ENCODE data around the gene SEC23IP. TPM values are rescaled to one million over a fixed set of nuclear protein-coding genes. Genes with fewer than 3 reads are reported as not detected.

SEC23IP gene
- total RNA-seq, 1 donor from 2014 or later: 72.9 TPM

DNA sequence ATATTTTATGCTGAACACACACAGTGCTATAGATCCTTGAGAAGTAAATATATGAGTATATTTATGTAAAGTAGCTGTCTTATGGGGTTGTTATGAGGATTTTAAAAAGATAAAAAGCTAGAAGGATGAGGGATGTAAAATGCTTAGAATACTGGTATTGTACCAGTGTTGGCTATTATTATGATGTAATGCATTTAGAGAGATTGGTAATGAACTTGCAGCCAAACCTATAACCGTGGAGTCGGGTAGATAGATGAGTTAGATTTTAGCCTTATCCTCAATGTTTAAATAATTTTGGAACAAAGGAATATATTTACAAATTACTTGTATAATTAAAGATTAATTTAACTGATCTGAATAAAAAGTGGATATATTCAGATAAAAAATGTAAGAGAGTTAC lies 99.3 kb downstream of the SEC23IP start:
- no peak overlapping the region for H3K4me3 Mint-ChIP-seq
- no peaks in the 10 kb centered on the region for H3K9me3 Mint-ChIP-seq
- no peaks in the 10 kb centered on the region for H3K36me3 Mint-ChIP-seq
- no peak overlapping the region for H3K27ac Mint-ChIP-seq
- TF ChIP-seq, protein P1, sequence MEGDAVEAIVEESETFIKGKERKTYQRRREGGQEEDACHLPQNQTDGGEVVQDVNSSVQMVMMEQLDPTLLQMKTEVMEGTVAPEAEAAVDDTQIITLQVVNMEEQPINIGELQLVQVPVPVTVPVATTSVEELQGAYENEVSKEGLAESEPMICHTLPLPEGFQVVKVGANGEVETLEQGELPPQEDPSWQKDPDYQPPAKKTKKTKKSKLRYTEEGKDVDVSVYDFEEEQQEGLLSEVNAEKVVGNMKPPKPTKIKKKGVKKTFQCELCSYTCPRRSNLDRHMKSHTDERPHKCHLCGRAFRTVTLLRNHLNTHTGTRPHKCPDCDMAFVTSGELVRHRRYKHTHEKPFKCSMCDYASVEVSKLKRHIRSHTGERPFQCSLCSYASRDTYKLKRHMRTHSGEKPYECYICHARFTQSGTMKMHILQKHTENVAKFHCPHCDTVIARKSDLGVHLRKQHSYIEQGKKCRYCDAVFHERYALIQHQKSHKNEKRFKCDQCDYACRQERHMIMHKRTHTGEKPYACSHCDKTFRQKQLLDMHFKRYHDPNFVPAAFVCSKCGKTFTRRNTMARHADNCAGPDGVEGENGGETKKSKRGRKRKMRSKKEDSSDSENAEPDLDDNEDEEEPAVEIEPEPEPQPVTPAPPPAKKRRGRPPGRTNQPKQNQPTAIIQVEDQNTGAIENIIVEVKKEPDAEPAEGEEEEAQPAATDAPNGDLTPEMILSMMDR (conservative IDR thresholded peaks at IDR 0.05): no peak
- no peak for DNase-seq (ENCODE audit: extremely low spot score, unreplicated experiment)
- H3K27me3 Mint-ChIP-seq: peaks cover 10% of the 10 kb centered on the region
- no peaks in the 10 kb centered on the region for H3K4me1 Mint-ChIP-seq (ENCODE audit: unreplicated experiment)

Small RNA genes lying within 50 kb of the gene (microRNA-seq; reads per million reads assigned to microRNA genes)
- gene MIR4682: not detected

Other genes starting within 250 kb of the SEC23IP start
- gene BAG3, start 241.3 kb upstream of the SEC23IP start, total RNA-seq (ENCODE audit: low replicate concordance): 24.9 and 29.3 TPM in 2 replicates
- 47.4 and 48.1 TPM in 2 replicates for gene INPP5F, start 166.7 kb upstream of the SEC23IP start, total RNA-seq (ENCODE audit: low replicate concordance)
- 47.2 and 58.2 TPM in 2 replicates for gene MCMBP, start 19.9 kb upstream of the SEC23IP start, total RNA-seq (ENCODE audit: low replicate concordance)

Data from type B pancreatic cell (in vitro differentiated cells).